Suppressor macrophage (primary cell): Measurements from ENCODE around the gene BSCL2.
"Not testable (repeated sequence)": the region's sequence is repeated elsewhere in the genome, so short reads cannot be mapped to it uniquely, and the experiment has no call there.

Experiments used
- DNase-seq, 4 experiments: peaks; one replicate each; pipeline ENCODE4 v3.0.0-alpha.2; 2020 to 2022

BSCL2 gene

DNA sequence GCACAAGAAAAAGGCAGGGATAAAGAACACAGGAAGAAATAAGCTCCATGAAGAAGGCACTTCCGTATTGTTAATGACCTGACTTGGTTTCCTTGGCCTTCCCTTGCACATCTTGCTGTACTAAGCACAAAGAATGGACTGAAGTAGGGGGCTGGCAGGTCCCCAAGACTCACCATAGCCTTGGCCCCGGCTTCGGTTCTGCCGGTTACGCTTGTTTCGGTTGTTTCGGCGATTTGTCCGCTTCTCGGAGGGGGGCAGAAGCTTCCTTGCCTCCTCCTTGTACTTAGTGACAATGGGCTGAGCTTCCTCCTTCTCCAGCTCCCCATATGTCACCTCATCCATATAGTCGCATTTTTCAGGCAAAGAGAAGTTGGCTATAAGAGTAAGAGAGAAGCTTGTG lies 9.6 kb upstream of the BSCL2 start:
- no peak for DNase-seq

GRCh38 chr11:62716206-62716605 lies 9.0 kb upstream of the BSCL2 start:
- no peak for DNase-seq

DNA sequence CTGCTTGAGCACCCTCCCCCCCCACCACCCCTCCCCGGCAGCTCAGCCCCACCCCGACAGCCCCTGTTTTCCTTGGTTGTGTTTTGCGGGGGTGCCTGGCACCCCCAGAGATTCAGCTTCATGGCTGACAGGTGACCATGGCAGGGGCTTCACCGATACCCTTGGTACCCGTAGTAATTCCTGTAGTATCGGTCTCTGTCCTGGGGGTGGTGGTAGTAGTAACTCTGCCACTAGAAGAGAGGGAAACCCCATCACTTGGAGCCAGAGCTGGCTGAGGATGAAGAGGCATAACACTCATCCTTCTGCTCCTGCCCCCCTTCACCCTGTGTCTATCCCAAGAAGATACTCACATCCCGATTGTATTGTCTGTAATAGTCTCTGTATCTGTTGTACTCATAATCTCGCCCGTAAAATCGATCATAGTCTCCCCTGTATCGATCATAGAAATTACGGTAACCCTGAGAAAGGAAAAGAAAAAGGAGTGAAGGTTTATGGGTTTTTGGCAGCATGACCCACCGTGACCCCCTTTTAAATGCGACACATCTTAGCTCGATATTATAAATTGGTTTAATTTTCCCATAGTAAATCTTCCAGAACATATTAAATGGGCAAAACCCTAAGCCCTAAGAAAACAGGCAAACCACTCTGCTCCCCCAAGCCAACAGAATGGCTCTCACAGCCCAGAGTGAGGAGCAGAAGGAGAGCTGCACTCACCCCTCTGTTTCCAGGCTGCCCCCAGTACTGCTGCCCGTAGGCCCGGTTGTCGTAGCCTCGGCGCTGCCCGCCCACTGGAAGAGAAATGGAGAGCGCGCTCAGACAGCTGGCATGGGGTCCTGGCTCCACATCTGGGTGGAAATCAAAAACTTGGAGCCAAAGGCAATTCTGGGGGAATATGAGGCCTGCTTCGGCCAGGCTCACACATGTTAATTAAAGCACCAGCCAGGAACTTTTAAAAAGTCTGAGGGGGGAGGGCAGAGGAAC lies 8.2 kb upstream of the BSCL2 start:
- no peak for DNase-seq

DNA sequence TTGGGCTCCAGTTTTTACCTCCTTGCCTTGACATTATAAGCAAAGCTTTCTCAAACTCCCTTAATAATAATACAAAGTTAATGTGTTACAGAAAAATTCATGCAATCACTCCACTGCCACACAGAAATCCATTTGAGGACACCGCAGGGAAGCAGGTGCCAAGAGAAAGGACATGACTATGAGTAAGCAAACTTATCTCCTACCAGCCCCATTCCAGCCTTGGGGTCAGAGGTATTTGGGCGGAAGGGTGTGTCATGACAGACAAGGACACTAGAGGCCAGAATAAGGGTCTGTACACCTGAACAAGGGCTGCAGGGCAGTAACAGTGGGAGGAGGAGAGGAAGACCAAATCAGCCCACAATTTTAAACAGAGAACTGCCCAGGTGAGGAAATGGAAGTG lies 6.1 kb upstream of the BSCL2 start:
- no peak for DNase-seq

- no peak for DNase-seq
Observed at GRCh38 chr11:62712861-62713260, 5.6 kb upstream of the BSCL2 start.

DNA sequence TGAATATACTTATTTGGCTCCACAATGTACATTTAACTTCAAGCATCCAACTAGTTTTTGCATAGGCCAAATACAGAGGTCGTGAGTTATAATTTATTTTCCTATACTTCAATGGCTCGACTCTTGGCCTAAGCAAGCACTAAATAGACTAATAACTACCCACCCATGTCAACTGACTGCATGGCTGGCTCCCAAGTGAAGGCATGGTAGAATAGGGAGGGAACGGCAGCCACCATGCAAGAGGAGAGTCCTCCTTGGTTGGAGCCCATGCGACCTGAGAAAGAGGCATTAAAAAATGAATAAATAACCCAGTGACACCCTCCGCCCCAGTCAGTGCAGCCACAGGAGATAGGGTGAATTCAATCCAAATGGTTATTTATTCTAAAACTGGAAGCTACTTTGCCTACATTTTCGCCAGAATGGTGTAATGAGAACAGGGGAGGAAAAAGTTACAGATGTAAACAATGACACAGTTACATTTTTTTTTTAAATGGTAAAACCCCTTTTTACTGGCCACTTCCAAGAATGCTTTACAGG lies 5.1 kb upstream of the BSCL2 start:
- no peak for DNase-seq

DNA sequence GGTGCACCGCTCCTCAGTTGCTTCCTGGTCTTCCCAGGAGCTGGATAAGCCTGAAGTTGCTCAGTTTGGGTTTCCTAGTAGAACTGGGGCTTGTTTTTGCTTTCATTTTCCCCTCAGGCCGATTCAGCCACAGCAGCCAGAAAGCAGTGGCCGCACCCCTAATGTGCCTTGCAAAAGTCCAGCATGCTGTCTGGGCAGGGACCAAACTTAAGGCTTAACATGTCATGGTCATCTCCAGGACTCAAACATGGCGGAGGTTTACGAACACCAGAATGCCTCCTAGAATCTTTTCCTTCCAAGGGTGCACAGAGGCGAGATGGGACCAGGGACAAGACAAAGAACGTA lies 2.7 kb upstream of the BSCL2 start:
- DNase-seq, result peak; percentile 21 to 49 (median 37)

DNA sequence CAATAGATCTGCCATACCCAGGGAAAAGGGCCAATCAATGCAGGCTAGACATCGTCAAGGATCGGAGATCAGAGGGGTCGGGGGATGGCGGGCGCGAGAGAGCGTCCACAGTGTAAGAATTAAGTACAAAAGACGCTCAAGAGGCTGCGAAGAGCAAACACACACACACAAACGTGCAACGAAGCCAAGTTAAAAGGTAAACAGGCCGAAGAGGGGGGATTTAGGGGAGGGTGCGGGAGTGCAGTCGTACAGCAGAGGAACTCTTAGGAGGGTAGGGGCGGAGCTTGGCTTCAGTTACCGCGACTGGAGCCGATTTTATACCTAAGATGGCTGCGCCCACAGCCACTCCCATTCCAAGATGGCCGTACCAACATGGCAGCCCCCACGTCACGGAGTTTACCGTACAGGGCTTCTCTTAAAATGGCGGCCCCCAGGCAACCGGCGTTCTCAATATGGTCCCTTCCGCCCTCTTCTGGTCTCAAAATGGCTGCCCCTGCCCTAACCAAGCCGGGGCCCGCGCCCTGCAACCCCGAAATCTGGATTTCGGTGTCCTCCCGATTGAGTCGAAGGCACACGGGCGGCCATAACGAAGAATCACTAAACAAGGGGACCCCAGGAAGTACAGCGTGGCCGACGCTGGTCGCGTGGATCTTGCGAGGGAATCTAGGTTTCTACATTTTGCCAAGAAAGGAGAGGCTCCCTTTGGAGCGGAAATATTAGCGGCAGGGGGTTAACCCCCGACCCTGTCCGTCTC lies 2.2 kb upstream of the BSCL2 start:
- peak; percentile 98 to 99 (median 98) for DNase-seq

DNA sequence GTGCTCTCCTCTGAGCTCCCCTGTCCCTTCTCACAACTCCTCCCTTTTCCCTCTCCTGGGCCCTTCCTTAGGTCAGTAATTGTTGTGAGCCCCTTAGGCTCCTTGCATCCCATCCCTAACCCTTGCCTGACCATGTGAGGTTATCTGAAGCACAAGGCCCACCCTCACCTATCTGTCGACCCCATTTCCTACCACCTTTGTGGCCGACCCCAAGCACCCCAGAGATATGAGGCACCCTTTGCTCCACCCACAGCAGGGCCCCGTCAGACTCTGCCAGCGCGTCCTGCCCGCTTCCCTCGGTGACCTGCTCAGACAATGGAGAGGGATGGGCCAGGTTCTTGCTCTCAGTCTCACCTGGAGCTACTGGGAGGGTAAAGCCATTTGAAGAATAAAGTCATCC lies 1.6 kb upstream of the BSCL2 start:
- DNase-seq, result peak in 1 of 4 experiments; percentile 35

GRCh38 chr11:62708392-62708791 lies 1.2 kb upstream of the BSCL2 start:
- no peak for DNase-seq

DNA sequence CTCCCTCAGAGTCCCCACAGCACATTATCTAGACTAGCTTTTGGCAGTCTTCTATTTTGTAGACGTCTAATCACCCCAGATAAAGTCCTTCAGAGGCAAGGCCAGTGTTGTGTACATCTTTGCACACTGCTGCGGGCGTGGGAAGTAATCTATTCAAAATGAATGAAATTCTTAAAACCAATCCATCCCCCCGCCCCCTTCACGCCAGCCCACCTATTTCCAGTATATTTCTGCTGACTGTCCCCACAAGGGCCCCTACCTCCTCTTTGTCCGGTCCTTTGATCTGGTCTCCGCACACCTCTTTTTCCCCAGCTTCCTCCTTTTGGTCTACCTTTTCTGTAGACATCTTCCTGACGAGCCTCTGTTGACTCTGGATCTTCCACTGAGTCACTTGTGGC lies 375 bp downstream of the BSCL2 start:
- no peak for DNase-seq

GRCh38 chr11:62705880-62706849 lies 1.1 kb downstream of the BSCL2 start:
- peak; percentile 96 to 99 (median 98) for DNase-seq

DNA sequence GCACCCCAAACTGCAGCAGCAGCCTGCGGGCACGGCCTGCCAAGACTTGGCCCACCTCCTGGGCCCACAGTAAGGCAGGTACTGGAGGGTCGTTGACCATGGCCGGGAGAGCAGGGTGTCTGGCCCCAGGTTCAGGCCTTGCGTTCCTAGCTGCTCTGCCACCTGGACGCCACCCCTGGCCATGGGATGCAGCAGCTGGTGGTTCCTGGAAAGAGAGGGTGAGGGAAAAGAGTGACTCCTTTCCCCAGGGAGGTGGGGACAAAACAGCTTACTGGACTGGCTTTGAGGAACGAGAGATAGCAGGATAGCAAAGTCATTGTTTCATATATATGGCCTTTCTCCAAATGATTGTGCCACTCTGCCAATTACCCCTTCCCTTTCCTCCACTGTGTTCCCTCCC lies 1.8 kb downstream of the BSCL2 start:
- DNase-seq, result peak; percentile 11 to 35 (median 31)

- DNase-seq, result peak; percentile 18 to 59 (median 54)
Observed at GRCh38 chr11:62703921-62704320, 3.3 kb downstream of the BSCL2 start.

DNA sequence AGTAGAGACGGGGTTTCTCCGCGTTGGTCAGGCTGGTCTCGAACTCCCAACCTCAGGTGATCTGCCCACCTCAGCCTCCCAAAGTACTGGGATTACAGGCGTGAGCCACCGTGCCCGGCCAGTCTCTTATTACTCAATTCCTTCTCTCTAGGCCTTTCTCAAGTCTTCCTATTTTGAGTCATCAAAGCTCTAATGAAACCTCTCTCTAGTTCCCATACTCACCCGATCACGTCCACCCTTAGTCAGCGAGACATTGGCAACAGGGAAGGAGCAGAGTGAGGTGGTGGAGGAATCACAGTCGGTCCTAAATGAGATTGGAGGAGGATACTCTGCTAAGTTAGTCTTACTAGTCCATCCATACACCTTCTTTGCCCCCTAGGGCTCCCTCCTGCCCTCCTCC lies 5.0 kb downstream of the BSCL2 start:
- DNase-seq, result peak; percentile 75 to 90 (median 86)

- DNase-seq, result peak; percentile 83 to 92 (median 86)
Observed at GRCh38 chr11:62694455-62695167, 12.6 kb downstream of the BSCL2 start.

DNA sequence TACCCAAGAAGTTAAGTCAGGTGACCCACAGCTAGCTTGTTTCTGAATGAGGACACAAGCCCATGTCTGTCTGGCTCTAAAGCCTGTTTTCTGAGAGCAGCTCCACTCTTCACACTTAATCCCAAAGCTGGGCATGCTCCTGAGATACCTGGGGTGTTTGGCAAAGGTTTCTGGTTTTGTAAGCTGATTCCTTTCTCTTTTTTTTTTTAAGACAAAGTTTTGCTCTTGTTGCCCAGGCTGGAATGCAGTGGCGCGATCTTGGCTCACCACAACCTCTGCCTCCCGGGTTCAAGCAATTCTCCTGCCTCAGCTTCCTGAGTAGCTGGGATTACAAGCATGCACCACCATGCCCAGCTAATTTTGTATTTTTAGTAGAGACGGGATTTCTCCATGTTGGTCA lies 13.6 kb downstream of the BSCL2 start:
- not testable (repeated sequence) for DNase-seq

- no peak for DNase-seq
Observed at GRCh38 chr11:62689421-62690183, 17.6 kb downstream of the BSCL2 start, which contains the start of gene LRRN4CL. LRRN4CL (minus strand) TSS chr11:62689530; CDS start chr11:62688508, 1,022 bp downstream.

DNA sequence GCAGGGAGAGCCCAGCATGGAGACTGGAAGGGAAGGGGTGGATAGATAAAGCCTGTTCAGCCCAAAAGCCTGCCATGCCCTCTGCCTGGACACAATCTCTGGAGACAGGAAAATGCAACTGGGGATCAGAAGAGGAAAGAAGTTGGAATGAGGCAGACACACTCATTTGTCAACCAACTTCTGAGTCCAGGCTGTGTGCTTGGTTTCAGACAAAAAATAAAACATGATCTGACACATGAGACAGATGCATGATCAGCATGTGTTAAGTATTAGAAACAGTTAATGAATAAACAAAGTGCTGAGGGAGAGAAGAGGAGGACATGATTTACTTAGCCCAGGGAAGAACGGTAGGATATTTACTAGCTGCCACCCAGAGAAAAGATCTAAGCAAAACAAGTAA lies 18.7 kb downstream of the BSCL2 start:
- DNase-seq, result no peak
